GM13977 (cell line): ENCODE data around the gene KPNA2.
A peak's percentile ranks its signal among the peaks of the same experiment; 100 is the strongest.
"Not testable (repeated sequence)": the region's sequence is repeated elsewhere in the genome, so short reads cannot be mapped to it uniquely, and the experiment has no call there.

Experiments used
- DNase-seq: peaks from one replicate; pipeline ENCODE4 v3.0.0; 2012; ENCODE audit warnings: low spot score
- CTCF ChIP-seq: IDR thresholded peaks from 2 replicates; pipeline ENCODE4 v1.5.1; 2012; ENCODE audit warnings: mild to moderate bottlenecking, control low read depth; ENCODE audit not compliant: insufficient read depth; ENCODE audit errors: extremely low read depth, missing control alignments
- in situ Hi-C: fragments of 300-500 bp; cut with MboI; formaldehyde crosslinking; loops from one replicate; pipeline ENCODE4 v1.12.0; 2022; ENCODE audit warnings: low sequenced_read_pairs, low pct_unique_long_range_greater_than_20kb, mixed read lengths, inconsistent platforms; ENCODE audit not compliant: unreplicated experiment

Gene KPNA2

GRCh38 chr17:67995570-67996263 is 39.8 kb upstream of the KPNA2 start:
- in situ Hi-C loops, result no loop called here
- TF ChIP-seq CTCF, result no peak
- peak; percentile 51 for DNase-seq

GRCh38 chr17:67996301-67997171 is 39.0 kb upstream of the KPNA2 start, which contains the start of gene C17orf58:
TSS of gene C17orf58 (minus strand) at chr17:67996469. CDS start at chr17:67996198, 271 bp downstream.
- in situ Hi-C loops, result not testable (repeated sequence)
- peak; percentile 26 for DNase-seq

- in situ Hi-C loops, result no loop called here
- no peak for DNase-seq
- TF ChIP-seq CTCF, result no peak
These were observed 37.1 kb upstream of the KPNA2 start for GRCh38 chr17:67998466-67998865.

- in situ Hi-C loops, result no loop called here
These were observed 36.1 kb upstream of the KPNA2 start for GRCh38 chr17:67999291-67999911.

GRCh38 chr17:68004201-68004600 is 31.3 kb upstream of the KPNA2 start:
- no peak for TF ChIP-seq CTCF
- in situ Hi-C loops, result no loop called here
- no peak for DNase-seq

More at GRCh38 chr17:67999291-67999911, 36.1 kb upstream of the KPNA2 start:
- no peak for DNase-seq
- TF ChIP-seq CTCF, result no peak

- in situ Hi-C loops, result no loop called here
- DNase-seq, result no peak
- TF ChIP-seq CTCF, result no peak
These were observed 28.7 kb upstream of the KPNA2 start for GRCh38 chr17:68006797-68007196.
